ENCODE data around the gene EFNA4. TPM values are rescaled to one million over a fixed set of nuclear protein-coding genes. Genes with fewer than 3 reads are reported as not detected.

Gene EFNA4
- total and polyA plus RNA-seq, 9 of the 15 experiments (the other 6 are each of a cell fraction or from before 2014, with no cell fraction given), result 0.68 to 7.4 (median 6.1) TPM

DNA sequence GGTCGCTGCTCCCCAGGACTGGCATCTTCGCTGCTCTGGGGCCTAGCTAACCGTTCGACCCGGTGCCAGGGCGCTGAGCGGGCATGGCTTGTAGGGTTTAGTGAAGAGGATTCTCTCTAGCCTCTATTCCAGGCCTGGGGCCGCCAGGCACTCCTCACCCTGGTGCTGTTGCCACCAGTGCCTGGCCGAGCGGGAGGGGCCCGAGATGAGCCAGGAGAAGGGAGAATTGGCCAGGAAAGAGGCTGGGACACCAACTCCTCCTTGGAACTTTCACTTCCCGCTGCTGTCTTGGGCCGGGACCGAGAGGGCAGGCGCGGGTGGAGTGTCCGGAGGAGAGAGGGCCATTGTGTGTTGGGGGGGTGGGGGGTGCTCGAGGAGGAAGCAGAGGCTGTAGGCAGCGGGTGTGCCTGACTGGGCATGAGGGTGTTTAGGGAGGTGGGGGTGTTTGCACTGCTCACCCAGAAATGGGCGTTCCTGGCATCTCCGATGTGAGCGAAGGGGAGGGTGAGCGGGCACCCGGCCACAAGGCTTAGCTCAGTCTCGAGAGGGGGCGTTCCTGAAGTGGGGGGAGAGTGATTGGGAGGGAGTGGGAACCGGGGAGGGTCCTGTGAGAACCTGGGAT lies 11.7 kb upstream of the EFNA4 start:
- no peaks in the 10 kb centered on the region for H3K9me3 ChIP-seq (replicated peaks; ENCODE audit: control insufficient read depth, insufficient read depth, low read depth, low read length)
- H3K9ac ChIP-seq (ENCODE audit: insufficient read depth in 1 of 2, low read depth in 2 of 2, low read length in 2 of 2), result peak overlapping the region; percentile 69 to 91
- H3K4me2 ChIP-seq (ENCODE audit: insufficient read depth, low read length), result peak overlapping the region; percentile 81
- H3K27ac ChIP-seq (ENCODE audit: extremely low read depth, low read depth, low read length), result no peak overlapping the region; the same call in 2 of the 3 replicates
- peaks cover 29 to 55% of the 10 kb centered on the region in 2 experiments for H3K4me1 ChIP-seq (replicated peaks in 1 of 2; ENCODE audit: control insufficient read depth in 2 of 2, insufficient read depth in 2 of 2, low read length in 2 of 2)
- H3K4me3 ChIP-seq, result peak overlapping the region; percentile 80
- H3K79me2 ChIP-seq (ENCODE audit: control insufficient read depth, insufficient read depth, low read length), result peaks cover 19% of the 10 kb centered on the region
- ChIA-PET CTCF (ENCODE audit: low intra/inter-chr PET ratio) (no interaction called here), POLR2A (interaction anchor here (0.8 to 1.7 kb wide), 2 partner anchors 41 to 57 kb away, joined by 5 to 6 read pairs; no protein-coding TSS in a partner anchor)
- intact Hi-C loops (cut with micrococcal nuclease) (no loop called here), in situ Hi-C loops (cut with MboI) (no loop called here)
- 13% methylated on average over 17 of the region's 27 CpGs for whole genome bisulfite sequencing (ENCODE audit: insufficient coverage, low coverage, missing lambda C conversion rate)
- no peaks in the 10 kb centered on the region for H3K9me1 ChIP-seq (ENCODE audit: control insufficient read depth, insufficient read depth, low read length)
- FAIRE-seq (no peak), DNase-seq (ENCODE audit: extremely low read depth in 1 of 4, low spot score in 3 of 4) (peak in 1 of 4 experiments; percentile 37), ATAC-seq (peak; percentile 1; the same call in 2 of the 3 replicates)
- H4K20me1 ChIP-seq (replicated peaks; ENCODE audit: control insufficient read depth, insufficient read depth, low read length), result no peaks in the 10 kb centered on the region
- peak overlapping the region; percentile 92 for H2AFZ ChIP-seq (ENCODE audit: low read depth, low read length)
- H3K36me3 ChIP-seq (ENCODE audit: control insufficient read depth, insufficient read depth, low read length), result peaks cover 30% of the 10 kb centered on the region; the same call in 1 of the 3 replicates
- no peaks in the 10 kb centered on the region for H3K27me3 ChIP-seq (ENCODE audit: control insufficient read depth in 2 of 2, insufficient read depth in 2 of 2, low read length in 2 of 2)
- no TSS peak for BruUV-seq (replicated peaks)
- TF ChIP-seq, protein P1, sequence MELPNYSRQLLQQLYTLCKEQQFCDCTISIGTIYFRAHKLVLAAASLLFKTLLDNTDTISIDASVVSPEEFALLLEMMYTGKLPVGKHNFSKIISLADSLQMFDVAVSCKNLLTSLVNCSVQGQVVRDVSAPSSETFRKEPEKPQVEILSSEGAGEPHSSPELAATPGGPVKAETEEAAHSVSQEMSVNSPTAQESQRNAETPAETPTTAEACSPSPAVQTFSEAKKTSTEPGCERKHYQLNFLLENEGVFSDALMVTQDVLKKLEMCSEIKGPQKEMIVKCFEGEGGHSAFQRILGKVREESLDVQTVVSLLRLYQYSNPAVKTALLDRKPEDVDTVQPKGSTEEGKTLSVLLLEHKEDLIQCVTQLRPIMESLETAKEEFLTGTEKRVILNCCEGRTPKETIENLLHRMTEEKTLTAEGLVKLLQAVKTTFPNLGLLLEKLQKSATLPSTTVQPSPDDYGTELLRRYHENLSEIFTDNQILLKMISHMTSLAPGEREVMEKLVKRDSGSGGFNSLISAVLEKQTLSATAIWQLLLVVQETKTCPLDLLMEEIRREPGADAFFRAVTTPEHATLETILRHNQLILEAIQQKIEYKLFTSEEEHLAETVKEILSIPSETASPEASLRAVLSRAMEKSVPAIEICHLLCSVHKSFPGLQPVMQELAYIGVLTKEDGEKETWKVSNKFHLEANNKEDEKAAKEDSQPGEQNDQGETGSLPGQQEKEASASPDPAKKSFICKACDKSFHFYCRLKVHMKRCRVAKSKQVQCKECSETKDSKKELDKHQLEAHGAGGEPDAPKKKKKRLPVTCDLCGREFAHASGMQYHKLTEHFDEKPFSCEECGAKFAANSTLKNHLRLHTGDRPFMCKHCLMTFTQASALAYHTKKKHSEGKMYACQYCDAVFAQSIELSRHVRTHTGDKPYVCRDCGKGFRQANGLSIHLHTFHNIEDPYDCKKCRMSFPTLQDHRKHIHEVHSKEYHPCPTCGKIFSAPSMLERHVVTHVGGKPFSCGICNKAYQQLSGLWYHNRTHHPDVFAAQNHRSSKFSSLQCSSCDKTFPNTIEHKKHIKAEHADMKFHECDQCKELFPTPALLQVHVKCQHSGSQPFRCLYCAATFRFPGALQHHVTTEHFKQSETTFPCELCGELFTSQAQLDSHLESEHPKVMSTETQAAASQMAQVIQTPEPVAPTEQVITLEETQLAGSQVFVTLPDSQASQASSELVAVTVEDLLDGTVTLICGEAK (IDR thresholded peaks at IDR 0.05), result 0 out of 2 replicates have a peak, but pooled peaks have one; percentile 20
- TF ChIP-seq, protein P1 (CRISPR knock-in tag; IDR thresholded peaks at IDR 0.05), result no peak
- TF ChIP-seq BRCA1 (IDR thresholded peaks at IDR 0.05), result no peak
- TF ChIP-seq BRCA1 (CRISPR knock-in tag; IDR thresholded peaks at IDR 0.05), result 0 out of 2 replicates have a peak, but pooled peaks have one; percentile 17
- TF ChIP-seq, protein P2, sequence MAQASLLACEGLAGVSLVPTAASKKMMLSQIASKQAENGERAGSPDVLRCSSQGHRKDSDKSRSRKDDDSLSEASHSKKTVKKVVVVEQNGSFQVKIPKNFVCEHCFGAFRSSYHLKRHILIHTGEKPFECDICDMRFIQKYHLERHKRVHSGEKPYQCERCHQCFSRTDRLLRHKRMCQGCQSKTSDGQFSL (CRISPR knock-in tag; IDR thresholded peaks at IDR 0.05), result peak; percentile 21; the same call in 1 of the 2 replicates
- TF ChIP-seq, protein P2 (tag; IDR thresholded peaks at IDR 0.05), result peak in 1 of 2 experiments; percentile 75; a peak in 2 of 4 replicates
- TF ChIP-seq, protein P3, sequence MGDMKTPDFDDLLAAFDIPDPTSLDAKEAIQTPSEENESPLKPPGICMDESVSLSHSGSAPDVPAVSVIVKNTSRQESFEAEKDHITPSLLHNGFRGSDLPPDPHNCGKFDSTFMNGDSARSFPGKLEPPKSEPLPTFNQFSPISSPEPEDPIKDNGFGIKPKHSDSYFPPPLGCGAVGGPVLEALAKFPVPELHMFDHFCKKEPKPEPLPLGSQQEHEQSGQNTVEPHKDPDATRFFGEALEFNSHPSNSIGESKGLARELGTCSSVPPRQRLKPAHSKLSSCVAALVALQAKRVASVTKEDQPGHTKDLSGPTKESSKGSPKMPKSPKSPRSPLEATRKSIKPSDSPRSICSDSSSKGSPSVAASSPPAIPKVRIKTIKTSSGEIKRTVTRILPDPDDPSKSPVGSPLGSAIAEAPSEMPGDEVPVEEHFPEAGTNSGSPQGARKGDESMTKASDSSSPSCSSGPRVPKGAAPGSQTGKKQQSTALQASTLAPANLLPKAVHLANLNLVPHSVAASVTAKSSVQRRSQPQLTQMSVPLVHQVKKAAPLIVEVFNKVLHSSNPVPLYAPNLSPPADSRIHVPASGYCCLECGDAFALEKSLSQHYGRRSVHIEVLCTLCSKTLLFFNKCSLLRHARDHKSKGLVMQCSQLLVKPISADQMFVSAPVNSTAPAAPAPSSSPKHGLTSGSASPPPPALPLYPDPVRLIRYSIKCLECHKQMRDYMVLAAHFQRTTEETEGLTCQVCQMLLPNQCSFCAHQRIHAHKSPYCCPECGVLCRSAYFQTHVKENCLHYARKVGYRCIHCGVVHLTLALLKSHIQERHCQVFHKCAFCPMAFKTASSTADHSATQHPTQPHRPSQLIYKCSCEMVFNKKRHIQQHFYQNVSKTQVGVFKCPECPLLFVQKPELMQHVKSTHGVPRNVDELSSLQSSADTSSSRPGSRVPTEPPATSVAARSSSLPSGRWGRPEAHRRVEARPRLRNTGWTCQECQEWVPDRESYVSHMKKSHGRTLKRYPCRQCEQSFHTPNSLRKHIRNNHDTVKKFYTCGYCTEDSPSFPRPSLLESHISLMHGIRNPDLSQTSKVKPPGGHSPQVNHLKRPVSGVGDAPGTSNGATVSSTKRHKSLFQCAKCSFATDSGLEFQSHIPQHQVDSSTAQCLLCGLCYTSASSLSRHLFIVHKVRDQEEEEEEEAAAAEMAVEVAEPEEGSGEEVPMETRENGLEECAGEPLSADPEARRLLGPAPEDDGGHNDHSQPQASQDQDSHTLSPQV (IDR thresholded peaks at IDR 0.05), result no peak

All from K562 (cell line).